ENCODE data around the gene MAGEB1. TPM values are rescaled to one million over a fixed set of nuclear protein-coding genes. Genes with fewer than 3 reads are reported as not detected.

The MAGEB1 gene
- total RNA-seq, 1 donor from 2014 or later: not detected

GRCh38 chrX:30296408-30297254 is 49.7 kb downstream of the MAGEB1 start:
- Mint-ChIP-seq H3K9me3 (no peaks in the 10 kb centered on the region), H3K27ac (no peak overlapping the region), H3K4me1 (ENCODE audit: unreplicated experiment) (peaks cover 8% of the 10 kb centered on the region), H3K27me3 (no peaks in the 10 kb centered on the region), H3K36me3 (no peaks in the 10 kb centered on the region), H3K4me3 (no peak overlapping the region)
- TF ChIP-seq CTCF (conservative IDR thresholded peaks at IDR 0.05): no peak
- DNase-seq (ENCODE audit: extremely low spot score, unreplicated experiment): no peak

GRCh38 chrX:30301208-30301607 is 54.3 kb downstream of the MAGEB1 start:
- H3K4me3 Mint-ChIP-seq: no peak overlapping the region
- no peaks in the 10 kb centered on the region for H3K9me3 Mint-ChIP-seq
- H3K4me1 Mint-ChIP-seq (ENCODE audit: unreplicated experiment): peaks cover 29% of the 10 kb centered on the region
- no peak overlapping the region for H3K27ac Mint-ChIP-seq
- no peak for DNase-seq (ENCODE audit: extremely low spot score, unreplicated experiment)
- no peaks in the 10 kb centered on the region for H3K36me3 Mint-ChIP-seq
- peaks cover 3% of the 10 kb centered on the region for H3K27me3 Mint-ChIP-seq
- TF ChIP-seq CTCF (conservative IDR thresholded peaks at IDR 0.05): no peak

Other genes with a start within 250 kb of the MAGEB1 start
- not detected in 2 replicates for gene MAGEB2, start 31.6 kb upstream of the MAGEB1 start, total RNA-seq (ENCODE audit: low replicate concordance)
- gene MAGEB3, start 16.5 kb upstream of the MAGEB1 start, total RNA-seq (ENCODE audit: low replicate concordance): 0.45 and 0.92 TPM in 2 replicates
- gene MAGEB4, start 5.1 kb upstream of the MAGEB1 start, total RNA-seq (ENCODE audit: low replicate concordance): not detected in 2 replicates
- gene NR0B1, start 62.2 kb downstream of the MAGEB1 start, total RNA-seq (ENCODE audit: low replicate concordance): 12.7 and 14.1 TPM in 2 replicates

All from type B pancreatic cell (in vitro differentiated cells).